GM12878 (cell line): ENCODE measurements around the gene SUSD2. TPM values are rescaled to one million over a fixed set of nuclear protein-coding genes. Genes with fewer than 3 reads are reported as not detected.

Experiments
- ATAC-seq: fragments of 200-7000 bp; cut with Tn5 transposase; 3 replicates; pipeline ENCODE4 v1.9.1; 2020; ENCODE audit warnings: mild to moderate bottlenecking, moderate library complexity
- BruUV-seq: library from RNA; stranded (reverse); fragments of 400-500 nt; replicated peaks from 2 replicates; lab custom pipeline; 2021; lab: Mats Ljungman, UMichigan
- CTCF ChIA-PET: fragments of 300-600 bp; sonication (Branson Sonifier 250); formaldehyde crosslinking; extraction: SDS; loops from one replicate; lab custom pipeline; 2021; ENCODE audit warnings: inconsistent platforms; lab: Yijun Ruan, JAX
- POLR2A ChIA-PET: fragments of 350-600 bp; formaldehyde crosslinking; extraction: SDS; loops from one replicate; lab custom pipeline; 2021; ENCODE audit warnings: inconsistent platforms; lab: Charles Lee
- RAD21 ChIA-PET: fragments of 300-600 bp; sonication (Branson Sonifier 250); formaldehyde crosslinking; loops from one replicate; lab custom pipeline; 2023; ENCODE audit warnings: antibody characterized with exemption; ENCODE audit not compliant: unreplicated experiment; lab: Charles Lee
- SMC1A ChIA-PET: fragments of 300-600 bp; sonication (Branson Sonifier 250); formaldehyde crosslinking; loops from one replicate; lab custom pipeline; 2023; ENCODE audit not compliant: unreplicated experiment, uncharacterized antibody; lab: Charles Lee
- DNase-seq: peaks from one replicate; pipeline ENCODE4 v3.0.0-alpha.2; 2011; ENCODE audit warnings: low read depth, low spot score
- FAIRE-seq: peaks from 3 replicates; lab custom pipeline; 2011; peaks lifted over from hg19 to GRCh38; lab: Jason Lieb, UNC
- H2AFZ ChIP-seq: 2 replicates; pipeline ENCODE4 v1.6.0; 2011; ENCODE audit warnings: low read depth, low read length, control low read depth; ENCODE audit not compliant: control insufficient read depth
- H3K27ac ChIP-seq: 2 replicates; pipeline ENCODE4 v1.5.1; 2011; ENCODE audit warnings: control low read depth; ENCODE audit not compliant: control insufficient read depth, insufficient read depth
- H3K27me3 ChIP-seq, 2 experiments: replicated peaks in 1 of 2; 2 replicates each; pipeline versions ENCODE4 v1.6.0 to v1.6.1; 2011; ENCODE audit warnings: low read length in 1 of 2; ENCODE audit not compliant: control insufficient read depth in 2 of 2, insufficient read depth in 2 of 2
- H3K36me3 ChIP-seq, 2 experiments: 2 replicates each; pipeline ENCODE4 v1.5.1; 2011; ENCODE audit warnings: low read length in 1 of 2; ENCODE audit not compliant: control insufficient read depth in 2 of 2, insufficient read depth in 2 of 2
- H3K4me1 ChIP-seq: 2 replicates; pipeline ENCODE4 v1.6.1; 2011; ENCODE audit warnings: mild to moderate bottlenecking, low read length, moderate library complexity, mixed read lengths; ENCODE audit not compliant: control insufficient read depth, insufficient read depth
- H3K4me2 ChIP-seq: 2 replicates; pipeline ENCODE4 v1.6.0; 2011; ENCODE audit warnings: control low read depth; ENCODE audit not compliant: control insufficient read depth, insufficient read depth
- H3K4me3 ChIP-seq: fragments of 200-600 bp; sonication (generic); 2 replicates; pipeline ENCODE4 v1.5.1; 2016
- H3K79me2 ChIP-seq: 2 replicates; pipeline ENCODE4 v1.6.0; 2011; ENCODE audit warnings: low read length; ENCODE audit not compliant: control insufficient read depth, insufficient read depth
- H3K9ac ChIP-seq: 2 replicates; pipeline ENCODE4 v1.8.0; 2011; ENCODE audit warnings: low read length, control low read depth, mixed read lengths; ENCODE audit not compliant: control insufficient read depth, insufficient read depth
- H3K9me3 ChIP-seq: replicated peaks from 3 replicates; pipeline ENCODE4 v1.5.1; 2011; ENCODE audit warnings: mild to moderate bottlenecking, low read length; ENCODE audit not compliant: control insufficient read depth, insufficient read depth
- H4K20me1 ChIP-seq: 2 replicates; pipeline ENCODE4 v1.6.0; 2011; ENCODE audit not compliant: control insufficient read depth, insufficient read depth
- CBX5 ChIP-seq: sonication (generic); IDR thresholded peaks from 2 replicates; pipeline ENCODE4 v1.6.1; 2016; ENCODE audit warnings: low read depth, moderate library complexity, mild to moderate bottlenecking, inconsistent platforms
- EED ChIP-seq: sonication (generic); IDR thresholded peaks from 2 replicates; pipeline ENCODE4 v1.6.1; 2016; ENCODE audit warnings: antibody characterized with exemption, low read depth
- KAT2A ChIP-seq: conservative IDR thresholded peaks from 2 replicates; pipeline ENCODE4 v1.6.1; 2011; ENCODE audit warnings: low read depth, low read length; ENCODE audit not compliant: control insufficient read depth
- MXI1 ChIP-seq: fragments of 150-350 bp; IDR thresholded peaks from 2 replicates; pipeline ENCODE4 v1.6.1; 2011; ENCODE audit warnings: low read depth, mild to moderate bottlenecking, inconsistent platforms, low read length, improper control_type of control experiment
- NFYB ChIP-seq: IDR thresholded peaks from 2 replicates; pipeline ENCODE4 v1.6.1; 2011; ENCODE audit warnings: low read depth, mild to moderate bottlenecking, low read length, improper control_type of control experiment, moderate library complexity; ENCODE audit not compliant: insufficient read depth
- NR2C1 ChIP-seq: fragments of 450-650 bp; IDR thresholded peaks from 2 replicates; pipeline ENCODE4 v1.6.1; 2017; ENCODE audit warnings: antibody characterized with exemption, mild to moderate bottlenecking, moderate library complexity
- SPI1 ChIP-seq: IDR thresholded peaks from 2 replicates; pipeline ENCODE4 v1.6.1; 2011; ENCODE audit warnings: low read depth, mild to moderate bottlenecking, low read length, moderate library complexity, borderline replicate concordance; ENCODE audit not compliant: insufficient read depth
- WGBS: methylation state at CpG from one replicate; pipeline ENCODE4 v1.1.6; 2016; ENCODE audit warnings: low lambda C conversion rate; ENCODE audit not compliant: insufficient replicate concordance, insufficient coverage; ENCODE audit errors: missing lambda C conversion rate; 5-methylcytosine and 5-hydroxymethylcytosine counted together
- in situ Hi-C: fragments of 300-500 bp; cut with MboI; formaldehyde crosslinking; loops from 9 replicates; pipeline ENCODE4 v1.14.3; 2018; ENCODE audit warnings: mixed read lengths
- intact Hi-C: fragments of 100-400 bp; cut with micrococcal nuclease; formaldehyde crosslinking; loops from one replicate; pipeline ENCODE4 v1.14.2; 2022; ENCODE audit not compliant: unreplicated experiment
- polyA plus RNA-seq, 11 experiments: library from polyadenylated mRNA; depleted of rRNA in 4 of 11; unstranded in 6 of 11; stranded (reverse) in 5 of 11; fragments of >200 nt; fragmentation: Nextera tagmentation in 4 of 11; fragmentation: Illumina TruSeq in 1 of 11; extraction: Ambion mirVana in 4 of 11; extraction: Trizol in 1 of 11; gene quantifications; 1 replicate in 1 of 11; 2 replicates in 10 of 11; pipeline versions ENCODE4 v1.2.1 to v1.2.3, GENCODE V29; 2011 to 2016; ENCODE audit warnings: inconsistent platforms in 2 of 11, missing spikeins in 2 of 11, low read depth in 1 of 11
- total RNA-seq, 4 experiments: library from RNA; depleted of rRNA in 3 of 4; stranded (reverse); fragments of >200 nt in 3 of 4; fragmentation: Illumina TruSeq in 1 of 4; extraction: Trizol in 1 of 4; gene quantifications; 2 replicates each; pipeline versions ENCODE4 v1.2.1 to v1.2.3, GENCODE V29; 2013 to 2021
- TF ChIP-seq, protein P1 (sequence below): IDR thresholded peaks from 2 replicates; pipeline ENCODE4 v1.6.1; 2012; ENCODE audit warnings: low read length, inconsistent platforms

Gene SUSD2
- total and polyA plus RNA-seq, 10 of the 15 experiments (the other 5 are each of a cell fraction or from before 2014, with no cell fraction given): 0.04 to 0.31 (median 0.11) TPM; not detected in 5

DNA sequence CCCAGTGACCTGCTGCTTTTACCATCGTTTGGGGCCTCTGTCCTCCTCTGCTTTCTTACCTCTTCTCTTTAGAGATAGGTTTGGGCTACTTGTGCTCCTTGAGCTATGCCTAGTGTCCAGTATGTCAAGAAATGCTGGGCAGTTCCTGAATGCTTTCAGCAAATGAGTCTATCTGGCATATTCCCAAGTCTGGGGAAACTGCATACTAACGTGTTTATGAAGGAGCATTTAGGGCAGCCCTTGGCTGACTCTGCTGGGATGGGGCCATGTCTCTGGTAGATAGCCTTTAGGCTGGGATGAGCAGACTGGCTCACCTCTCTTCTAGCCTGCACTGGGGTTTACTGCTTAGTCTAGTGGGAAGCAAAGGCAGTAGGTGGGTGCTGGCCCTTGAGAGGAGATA is 43.7 kb upstream of the SUSD2 start:
- BruUV-seq: no TSS peak
- in situ Hi-C loops: no loop called here
- Histone ChIP-seq H4K20me1 (no peaks in the 10 kb centered on the region), H3K4me3 (no peak overlapping the region), H3K36me3 (peaks cover 8 to 17% of the 10 kb centered on the region in 2 experiments; a peak in 3 of 4 replicates), H3K27me3 (no peaks in the 10 kb centered on the region), H2AFZ (no peak overlapping the region), H3K4me1 (peaks cover 22% of the 10 kb centered on the region), H3K27ac (no peak overlapping the region), H3K79me2 (no peaks in the 10 kb centered on the region), H3K4me2 (no peak overlapping the region), H3K9me3 (no peaks in the 10 kb centered on the region), H3K9ac (no peak overlapping the region)
- ChIA-PET CTCF (no interaction called here), SMC1A (no interaction called here), POLR2A (no interaction called here), RAD21 (no interaction called here)
- TF ChIP-seq CBX5 (no peak), NR2C1 (no peak), MXI1 (no peak), SPI1 (no peak), EED (no peak), KAT2A (no peak), NFYB (no peak)
- TF ChIP-seq, protein P1, sequence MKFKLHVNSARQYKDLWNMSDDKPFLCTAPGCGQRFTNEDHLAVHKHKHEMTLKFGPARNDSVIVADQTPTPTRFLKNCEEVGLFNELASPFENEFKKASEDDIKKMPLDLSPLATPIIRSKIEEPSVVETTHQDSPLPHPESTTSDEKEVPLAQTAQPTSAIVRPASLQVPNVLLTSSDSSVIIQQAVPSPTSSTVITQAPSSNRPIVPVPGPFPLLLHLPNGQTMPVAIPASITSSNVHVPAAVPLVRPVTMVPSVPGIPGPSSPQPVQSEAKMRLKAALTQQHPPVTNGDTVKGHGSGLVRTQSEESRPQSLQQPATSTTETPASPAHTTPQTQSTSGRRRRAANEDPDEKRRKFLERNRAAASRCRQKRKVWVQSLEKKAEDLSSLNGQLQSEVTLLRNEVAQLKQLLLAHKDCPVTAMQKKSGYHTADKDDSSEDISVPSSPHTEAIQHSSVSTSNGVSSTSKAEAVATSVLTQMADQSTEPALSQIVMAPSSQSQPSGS: no peak
- no peak for ATAC-seq
- FAIRE-seq: no peak
- WGBS: 63% methylated on average over 2 of the region's 2 CpGs
- intact Hi-C loops: no loop called here
- DNase-seq: no peak
